Neuronal stem cell (in vitro differentiated cells): ENCODE measurements around the gene LGR4.

Experiments used
- DNase-seq: peaks from one replicate; pipeline ENCODE4 v3.0.0-alpha.2; 2013; ENCODE audit warnings: low spot score
- H2AFZ ChIP-seq: one replicate; pipeline ENCODE4 v1.6.1; 2013; ENCODE audit warnings: mild to moderate bottlenecking, low read length, inconsistent platforms
- H2AK5ac ChIP-seq: 2 replicates; pipeline ENCODE4 v1.6.1; 2013; ENCODE audit warnings: low read depth, mild to moderate bottlenecking, inconsistent platforms, low read length, moderate library complexity, mixed read lengths
- H2BK120ac ChIP-seq: 2 replicates; pipeline ENCODE4 v1.6.1; 2013; ENCODE audit warnings: low read depth, mild to moderate bottlenecking, inconsistent platforms, low read length, moderate library complexity, mixed read lengths
- H2BK12ac ChIP-seq: one replicate; pipeline ENCODE4 v1.6.1; 2013; ENCODE audit warnings: low read length, inconsistent platforms
- H2BK15ac ChIP-seq: 2 replicates; pipeline ENCODE4 v1.6.1; 2013; ENCODE audit warnings: mild to moderate bottlenecking, low read length, inconsistent platforms, mixed read lengths
- H2BK5ac ChIP-seq: one replicate; pipeline ENCODE4 v1.6.1; 2013; ENCODE audit warnings: inconsistent platforms, mild to moderate bottlenecking, low read length, moderate library complexity
- H3K14ac ChIP-seq: one replicate; pipeline ENCODE4 v1.6.1; 2013; ENCODE audit warnings: low read length, inconsistent platforms
- H3K18ac ChIP-seq: 2 replicates; pipeline ENCODE4 v1.6.1; 2013; ENCODE audit warnings: low read length, inconsistent platforms
- H3K23ac ChIP-seq: 2 replicates; pipeline ENCODE4 v1.6.1; 2013; ENCODE audit warnings: low read depth, mild to moderate bottlenecking, mixed read lengths, low read length, inconsistent platforms; ENCODE audit not compliant: poor library complexity
- H3K27ac ChIP-seq: replicated peaks from 3 replicates; pipeline ENCODE4 v1.5.1; 2013; ENCODE audit warnings: low read length, inconsistent platforms
- H3K27me3 ChIP-seq, 3 experiments: 2 replicates each; pipeline ENCODE4 v1.6.1; 2013; ENCODE audit warnings: low read length in 3 of 3, mild to moderate bottlenecking in 2 of 3, inconsistent platforms in 1 of 3, low read depth in 1 of 3, mixed read lengths in 1 of 3, moderate library complexity in 1 of 3; ENCODE audit not compliant: control insufficient read depth in 3 of 3, insufficient read depth in 3 of 3
- H3K36me3 ChIP-seq, 2 donors: replicated peaks in 1 of 2; 2 replicates each; pipeline ENCODE4 v1.6.1; 2013; ENCODE audit warnings: low read length in 2 of 2; ENCODE audit not compliant: control insufficient read depth in 2 of 2, insufficient read depth in 2 of 2
- H3K4ac ChIP-seq: 2 replicates; pipeline ENCODE4 v1.6.1; 2013; ENCODE audit warnings: inconsistent platforms, mild to moderate bottlenecking, low read length, moderate library complexity
- H3K4me1 ChIP-seq, 2 donors: 1 replicate in 1 of 2; 2 replicates in 1 of 2; pipeline ENCODE4 v1.6.1; 2013; ENCODE audit warnings: low read length in 2 of 2, low read depth in 1 of 2; ENCODE audit not compliant: control insufficient read depth in 2 of 2, insufficient read depth in 1 of 2
- H3K4me2 ChIP-seq: one replicate; pipeline ENCODE4 v1.6.1; 2013; ENCODE audit warnings: mild to moderate bottlenecking, low read length, inconsistent platforms; ENCODE audit not compliant: insufficient read depth, poor library complexity, severe bottlenecking
- H3K4me3 ChIP-seq, 2 donors: 2 replicates each; pipeline ENCODE4 v1.5.1; 2013; ENCODE audit warnings: low read length in 2 of 2, mild to moderate bottlenecking in 2 of 2, inconsistent platforms in 1 of 2, moderate library complexity in 1 of 2
- H3K79me1 ChIP-seq: one replicate; pipeline ENCODE4 v1.6.1; 2013; ENCODE audit warnings: low read depth, mild to moderate bottlenecking, inconsistent platforms, low read length, moderate library complexity
- H3K9ac ChIP-seq: one replicate; pipeline ENCODE4 v1.6.1; 2013; ENCODE audit warnings: mild to moderate bottlenecking, low read depth, low read length, inconsistent platforms; ENCODE audit not compliant: poor library complexity
- H3K9me3 ChIP-seq, 2 donors: replicated peaks in 1 of 2; 2 replicates each; pipeline versions ENCODE3 to v1.6.1; 2013; ENCODE audit warnings: low read length in 2 of 2, mild to moderate bottlenecking in 2 of 2, inconsistent platforms in 1 of 2, low read depth in 1 of 2, mixed read lengths in 1 of 2, moderate library complexity in 1 of 2; ENCODE audit not compliant: control insufficient read depth in 2 of 2, insufficient read depth in 1 of 2
- H4K8ac ChIP-seq: one replicate; pipeline ENCODE4 v1.6.1; 2013; ENCODE audit warnings: low read depth, mild to moderate bottlenecking, inconsistent platforms, low read length, moderate library complexity
- H4K91ac ChIP-seq: one replicate; pipeline ENCODE4 v1.6.1; 2013; ENCODE audit warnings: low read length, low read depth, mild to moderate bottlenecking, inconsistent platforms; ENCODE audit not compliant: poor library complexity
- WGBS, 2 donors: extraction: QIAGEN DNeasy Blood & Tissue Kit; methylation state at CpG; one replicate each; pipeline ENCODE4 v1.1.7; 2013; ENCODE audit warnings: missing lambda C conversion rate in 2 of 2, mixed read lengths in 1 of 2; ENCODE audit not compliant: insufficient read length in 2 of 2, insufficient replicate concordance in 1 of 2; ENCODE audit errors: extremely low coverage in 2 of 2; 5-methylcytosine and 5-hydroxymethylcytosine counted together

LGR4 gene

GRCh38 chr11:27350511-27350910 is 122.1 kb downstream of the LGR4 start:
- Histone ChIP-seq H3K36me3 (peaks cover 0 to 38% of the 10 kb centered on the region in 2 donors), H3K9ac (no peak overlapping the region), H4K91ac (no peak overlapping the region), H3K27me3 (no peaks in the 10 kb centered on the region), H4K8ac (no peak overlapping the region), H3K4me3 (no peak overlapping the region), H3K18ac (no peak overlapping the region), H2BK15ac (no peak overlapping the region), H2BK120ac (no peak overlapping the region), H3K23ac (no peak overlapping the region), H3K9me3 (peaks cover 0 to 6% of the 10 kb centered on the region in 2 donors), H2AFZ (no peak overlapping the region), H2BK5ac (no peak overlapping the region), H3K14ac (no peak overlapping the region), H3K79me1 (no peaks in the 10 kb centered on the region), H3K4me1 (peaks cover 1 to 14% of the 10 kb centered on the region in 2 donors), H2BK12ac (no peak overlapping the region), H3K27ac (no peak overlapping the region), H3K4me2 (no peak overlapping the region), H2AK5ac (no peak overlapping the region), H3K4ac (no peak overlapping the region)
- DNase-seq, result no peak

DNA sequence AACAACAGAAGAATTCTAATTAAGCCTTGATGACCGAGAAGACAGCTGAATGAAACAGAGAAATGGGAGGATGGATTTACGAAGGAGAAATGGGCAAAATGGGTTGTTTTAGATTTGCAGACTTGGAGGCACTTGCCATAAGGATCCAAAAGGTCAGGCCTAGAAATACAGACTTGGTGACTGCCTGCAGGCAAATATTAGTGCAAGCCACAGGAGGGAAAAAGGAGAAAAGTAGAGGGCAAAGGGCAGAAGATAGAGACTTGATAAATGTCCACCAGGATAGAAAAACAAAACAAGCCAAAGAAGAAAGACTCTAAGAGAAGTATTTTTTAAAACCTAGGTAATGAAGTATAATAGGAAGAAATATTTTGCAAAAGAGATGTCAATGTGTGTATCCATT is 122.7 kb downstream of the LGR4 start:
- no peak overlapping the region for H3K4me3 ChIP-seq

GRCh38 chr11:27348340-27348873 is 124.2 kb downstream of the LGR4 start:
- peaks cover 0 to 34% of the 10 kb centered on the region in 2 donors for H3K36me3 ChIP-seq
- H2BK15ac ChIP-seq, result no peak overlapping the region
- H3K23ac ChIP-seq, result no peak overlapping the region
- H4K91ac ChIP-seq, result no peak overlapping the region
- no peak overlapping the region for H2BK5ac ChIP-seq
- no peak overlapping the region for H3K18ac ChIP-seq
- DNase-seq, result no peak
- no peak overlapping the region for H3K9ac ChIP-seq
- H3K14ac ChIP-seq, result no peak overlapping the region
- H3K4me1 ChIP-seq, result peaks cover 1 to 14% of the 10 kb centered on the region in 2 donors
- H3K27ac ChIP-seq, result no peak overlapping the region
- H3K4me3 ChIP-seq, result no peak overlapping the region
- no peak overlapping the region for H2BK120ac ChIP-seq
- H2BK12ac ChIP-seq, result no peak overlapping the region
- no CpG with 5 or more reads among the region's 3 CpGs for WGBS, 2 donors
- H3K9me3 ChIP-seq, result peaks cover 0 to 6% of the 10 kb centered on the region in 2 donors
- H3K27me3 ChIP-seq, result no peaks in the 10 kb centered on the region
- no peak overlapping the region for H2AK5ac ChIP-seq
- H3K4ac ChIP-seq, result no peak overlapping the region
- H3K79me1 ChIP-seq, result no peaks in the 10 kb centered on the region
- no peak overlapping the region for H2AFZ ChIP-seq
- no peak overlapping the region for H4K8ac ChIP-seq
- no peak overlapping the region for H3K4me2 ChIP-seq

More for the DNA sequence above, 122.7 kb downstream of the LGR4 start:
- no peak overlapping the region for H2AK5ac ChIP-seq
- H2BK12ac ChIP-seq, result no peak overlapping the region
- H3K18ac ChIP-seq, result no peak overlapping the region
- H2BK5ac ChIP-seq, result no peak overlapping the region
- peaks cover 1 to 14% of the 10 kb centered on the region in 2 donors for H3K4me1 ChIP-seq
- H3K79me1 ChIP-seq, result no peaks in the 10 kb centered on the region
- peaks cover 0 to 6% of the 10 kb centered on the region in 2 donors for H3K9me3 ChIP-seq
- H4K91ac ChIP-seq, result no peak overlapping the region
- no CpG with 5 or more reads among the region's 2 CpGs for WGBS, 2 donors
- H3K4ac ChIP-seq, result no peak overlapping the region
- H3K27me3 ChIP-seq, result no peaks in the 10 kb centered on the region
- H4K8ac ChIP-seq, result no peak overlapping the region
- H3K36me3 ChIP-seq, result peaks cover 0 to 37% of the 10 kb centered on the region in 2 donors
- no peak for DNase-seq
- no peak overlapping the region for H3K14ac ChIP-seq
- no peak overlapping the region for H2AFZ ChIP-seq
- H3K27ac ChIP-seq, result peak overlapping the region; percentile 40
- no peak overlapping the region for H2BK120ac ChIP-seq
- no peak overlapping the region for H2BK15ac ChIP-seq
- H3K23ac ChIP-seq, result no peak overlapping the region
- H3K9ac ChIP-seq, result no peak overlapping the region
- no peak overlapping the region for H3K4me2 ChIP-seq

DNA sequence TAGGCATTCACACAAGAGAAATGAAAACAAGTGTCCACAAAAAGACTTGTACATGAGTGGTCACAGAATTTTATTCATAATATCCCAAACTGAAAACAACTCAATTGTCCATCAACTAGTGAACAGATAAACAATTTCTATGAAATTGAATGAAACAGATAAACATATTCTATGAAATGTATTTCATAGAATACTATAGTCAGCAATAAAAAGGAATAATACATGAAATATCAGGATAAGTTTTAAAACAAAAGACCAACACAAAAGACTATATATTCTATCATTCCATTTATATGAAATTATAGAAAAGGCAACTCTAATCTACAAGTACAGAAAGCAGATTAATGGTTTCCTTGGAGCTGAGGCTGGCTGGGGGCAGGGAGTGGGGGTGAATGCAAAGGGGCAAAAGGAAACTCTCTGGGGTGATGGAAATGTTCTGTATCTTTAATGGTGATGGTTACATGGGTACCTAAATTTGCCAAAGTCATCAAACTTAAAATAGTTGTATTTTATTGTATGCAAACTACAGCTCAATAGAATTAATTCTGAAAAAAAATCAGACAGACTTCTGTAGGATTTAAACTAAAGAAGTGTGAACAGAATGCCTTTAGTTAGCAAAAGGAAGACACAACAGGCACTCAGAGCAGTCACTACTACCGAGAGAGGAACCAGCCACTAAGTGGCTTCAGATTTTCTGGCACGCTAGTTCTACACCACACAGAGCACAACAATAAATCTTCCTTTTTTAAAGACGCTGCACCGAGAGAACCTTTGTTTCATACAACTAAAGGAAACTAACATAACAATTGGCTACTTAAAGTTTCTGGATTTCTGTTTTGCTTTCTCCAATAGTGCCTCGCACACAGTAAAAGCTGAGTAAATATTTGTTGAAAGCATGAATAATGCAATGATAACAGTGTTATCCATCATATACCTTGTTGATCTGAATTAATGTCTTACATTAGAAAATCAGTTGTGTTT is 124.9 kb downstream of the LGR4 start:
- Histone ChIP-seq H3K9ac (no peak overlapping the region), H3K4me1 (peaks cover 1 to 13% of the 10 kb centered on the region in 2 donors), H2AFZ (no peak overlapping the region), H3K4me3 (no peak overlapping the region), H4K91ac (no peak overlapping the region), H2BK15ac (no peak overlapping the region), H4K8ac (no peak overlapping the region), H2BK5ac (no peak overlapping the region), H3K18ac (no peak overlapping the region), H3K9me3 (peaks cover 0 to 6% of the 10 kb centered on the region in 2 donors), H3K14ac (no peak overlapping the region), H2BK120ac (no peak overlapping the region), H3K23ac (no peak overlapping the region), H3K27me3 (no peaks in the 10 kb centered on the region), H3K4ac (no peak overlapping the region), H2AK5ac (no peak overlapping the region), H3K36me3 (peaks cover 0 to 32% of the 10 kb centered on the region in 2 donors), H3K27ac (no peak overlapping the region), H3K79me1 (no peaks in the 10 kb centered on the region), H2BK12ac (no peak overlapping the region), H3K4me2 (no peak overlapping the region)
- peak; percentile 8 for DNase-seq
- no CpG with 5 or more reads among the region's 5 CpGs for WGBS, 2 donors
